ENCODE results near the gene KREMEN1.
"Not testable (repeated sequence)": the region's sequence is repeated elsewhere in the genome, so short reads cannot be mapped to it uniquely, and the experiment has no call there.

Gene KREMEN1

DNA sequence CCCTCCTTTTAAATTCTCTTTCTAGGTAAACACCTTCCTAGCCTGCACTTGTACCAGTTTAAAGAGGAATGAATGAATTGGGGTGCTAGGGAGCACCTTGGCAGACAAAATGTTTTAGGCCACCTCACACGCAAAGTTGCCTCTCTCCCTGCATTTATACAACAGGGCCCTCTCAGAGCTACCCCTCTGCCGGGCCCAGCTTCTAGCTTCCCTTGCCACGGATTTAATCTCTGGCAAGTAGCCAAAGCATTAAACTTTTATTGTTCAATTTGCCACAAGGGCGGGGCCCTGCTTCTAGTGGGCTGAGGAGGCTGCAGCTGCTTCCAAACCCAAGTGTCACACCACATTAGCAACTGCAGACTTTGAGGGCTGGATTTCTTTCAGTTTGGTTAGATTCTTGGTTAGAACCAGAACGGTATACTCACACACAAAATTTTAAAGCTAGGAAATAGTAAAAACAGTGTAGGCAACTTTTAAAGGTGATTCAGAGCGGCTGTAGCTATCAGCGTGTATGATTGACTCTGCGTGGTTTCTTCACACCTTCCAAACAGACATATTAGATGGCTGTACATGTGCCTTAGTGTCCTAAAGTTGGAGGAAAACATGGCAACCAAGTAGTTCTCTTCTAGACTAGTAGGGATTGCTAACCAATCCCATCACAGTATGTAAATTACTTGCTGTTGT is 6.5 kb downstream of the KREMEN1 start:
- DNase-seq: peak; percentile 40

DNA sequence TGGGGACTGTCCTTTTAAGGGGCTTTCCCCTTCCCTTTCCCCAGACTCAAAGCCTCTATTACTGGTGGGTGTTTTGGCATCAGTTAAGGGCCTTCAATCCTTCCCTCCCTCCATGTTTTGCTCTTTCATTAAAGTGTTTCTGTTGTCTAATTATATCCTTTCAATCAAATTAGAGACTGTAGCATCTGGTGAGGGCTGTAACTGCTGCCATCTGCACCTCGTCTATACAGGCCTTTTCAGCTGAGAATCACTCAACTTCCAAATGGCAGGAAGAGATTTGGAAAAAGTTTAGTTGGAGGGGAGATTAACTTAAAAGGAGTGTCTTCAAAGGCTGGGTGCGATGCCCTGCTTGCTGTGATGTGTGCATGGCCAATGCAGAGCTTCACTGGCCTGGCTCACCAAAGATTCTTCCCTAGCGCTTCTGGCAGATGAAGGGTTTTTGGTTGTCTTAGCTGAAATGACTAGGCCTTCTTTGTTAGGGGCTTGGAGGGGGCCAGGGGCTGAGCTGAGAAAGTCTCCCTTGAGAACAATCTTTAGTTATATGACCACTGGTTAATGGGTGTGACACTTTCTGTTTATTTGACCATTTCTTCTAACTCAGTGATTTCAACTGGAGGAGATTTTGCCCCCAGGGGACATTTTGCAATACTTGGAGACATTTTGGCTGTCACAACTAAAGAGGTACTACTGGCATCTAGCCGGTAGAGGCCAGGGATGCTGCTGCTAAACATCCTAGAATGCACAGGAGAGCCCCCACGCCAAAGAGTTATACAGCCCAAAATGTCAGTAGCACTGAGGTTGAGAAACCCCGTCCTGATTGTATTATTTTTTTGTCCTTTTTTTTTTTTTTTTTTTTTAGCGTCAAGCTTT is 7.5 kb downstream of the KREMEN1 start:
- no peak for DNase-seq

DNA sequence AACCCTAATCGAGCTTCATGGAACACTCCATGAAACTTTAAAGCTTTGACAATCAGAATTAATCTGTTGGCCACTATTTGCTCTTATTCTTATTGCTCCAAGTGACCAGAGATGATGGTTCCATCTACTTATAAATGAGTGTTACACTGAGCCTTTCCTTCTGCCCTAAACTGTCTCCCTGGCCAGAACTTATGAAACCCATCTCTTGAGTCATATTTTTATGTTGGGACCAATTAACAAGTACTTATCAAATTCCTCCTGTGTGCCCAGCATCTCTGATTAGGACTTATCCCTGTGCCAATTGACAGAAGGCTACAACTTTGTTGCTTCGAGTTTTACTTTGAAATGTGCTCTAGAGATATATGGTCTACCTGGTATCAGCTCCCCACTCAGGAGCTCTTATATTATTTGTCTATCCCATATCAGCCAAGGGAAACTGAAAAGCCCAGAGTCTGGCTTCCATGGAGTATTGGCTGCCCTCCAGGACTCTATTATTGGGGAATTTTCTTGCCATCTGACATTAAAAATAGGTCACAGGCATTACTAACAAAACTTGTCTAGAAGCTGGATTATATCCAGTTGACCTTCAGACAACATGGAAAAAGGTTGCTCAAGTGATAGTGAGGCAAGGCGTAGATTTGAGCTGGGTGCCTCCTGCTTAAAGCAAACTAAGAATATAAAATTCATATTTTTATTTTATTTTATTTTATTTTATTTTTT is 8.8 kb downstream of the KREMEN1 start:
- no peak for DNase-seq

GRCh38 chr22:29082826-29083545 is 10.2 kb downstream of the KREMEN1 start:
- no peak for DNase-seq

DNA sequence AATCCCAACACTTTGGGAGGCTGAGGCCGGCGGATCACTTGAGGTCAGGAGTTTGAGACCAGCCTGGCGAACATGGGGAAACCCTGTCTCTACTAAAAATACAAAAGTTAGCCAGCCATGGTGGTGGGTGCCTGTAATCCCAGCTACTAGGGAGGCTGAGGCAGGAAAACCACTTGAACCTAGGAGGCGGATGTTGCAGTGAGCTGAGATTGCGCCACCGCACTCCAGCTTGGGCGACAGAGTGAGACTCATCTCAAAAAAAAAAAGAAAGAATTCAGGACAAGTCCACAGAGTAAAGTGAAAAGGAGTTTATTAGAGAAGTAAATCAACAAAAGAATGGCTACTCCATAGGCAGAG is 10.7 kb downstream of the KREMEN1 start:
- not testable (repeated sequence) for DNase-seq

GRCh38 chr22:29083933-29084591 is 11.2 kb downstream of the KREMEN1 start:
- no peak for DNase-seq

GRCh38 chr22:29087012-29087411 is 14.2 kb downstream of the KREMEN1 start:
- DNase-seq: no peak

- no peak for DNase-seq
Measured at GRCh38 chr22:29088809-29089208, 16.0 kb downstream of the KREMEN1 start.

DNA sequence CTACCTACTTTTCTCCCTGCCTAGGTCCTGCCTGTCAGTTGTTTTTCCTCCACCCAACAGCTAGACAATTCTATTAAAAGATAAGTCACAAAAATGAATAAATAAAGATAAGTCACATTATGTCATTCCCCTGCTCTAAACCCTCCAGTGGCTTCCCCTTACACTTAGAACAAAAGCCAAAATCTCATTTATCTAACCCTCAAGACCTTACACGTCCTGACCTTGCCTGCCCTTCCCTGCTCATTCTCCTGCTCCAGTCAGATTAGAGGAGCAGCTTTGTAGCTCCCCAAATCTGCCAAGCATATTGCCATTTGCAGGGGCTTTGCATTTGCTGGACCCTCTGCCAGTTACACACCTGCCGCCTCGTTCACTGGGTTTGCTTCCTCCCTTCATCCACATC is 16.7 kb downstream of the KREMEN1 start:
- DNase-seq: no peak

- no peak for DNase-seq
Measured at GRCh38 chr22:29090039-29090438, 17.2 kb downstream of the KREMEN1 start.

DNA sequence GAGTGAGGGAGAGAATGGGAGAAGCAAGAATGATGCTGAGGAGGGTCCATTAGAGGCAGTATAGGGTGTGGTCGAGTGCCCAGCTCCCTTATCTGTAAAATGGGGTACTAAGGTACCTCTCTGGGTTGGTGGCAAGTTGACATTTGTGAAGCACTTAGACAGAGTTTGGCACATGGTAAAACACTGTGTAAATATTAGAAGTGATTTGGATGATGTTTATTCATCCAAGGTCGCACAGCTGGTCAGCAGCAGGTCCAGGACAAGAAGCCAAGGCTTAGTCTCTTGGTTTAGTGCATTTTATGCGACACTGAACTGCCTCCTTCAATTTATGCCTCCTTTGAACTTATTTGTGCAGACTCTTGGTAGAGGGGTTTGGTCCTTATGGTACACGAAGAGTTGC is 19.4 kb downstream of the KREMEN1 start:
- DNase-seq: no peak

DNA sequence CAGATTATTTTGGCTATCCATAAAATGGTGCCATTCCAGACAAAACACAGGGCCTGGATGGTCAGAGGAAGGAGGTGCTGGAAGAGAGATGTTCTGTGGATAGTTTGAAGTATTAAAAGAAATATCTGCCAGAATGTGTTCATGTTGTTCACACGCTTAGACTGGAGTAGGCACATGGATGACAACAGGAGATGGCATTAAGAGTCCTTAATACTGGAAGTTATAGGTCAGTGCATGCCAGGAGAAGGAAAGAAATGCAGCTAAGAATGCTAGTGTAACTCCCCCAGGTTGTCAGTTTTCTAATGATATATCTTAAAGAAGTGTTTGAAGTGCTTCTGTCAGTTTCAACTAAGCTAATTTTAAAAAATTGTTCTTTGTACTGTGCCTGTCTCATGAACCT is 20.2 kb downstream of the KREMEN1 start:
- no peak for DNase-seq

DNA sequence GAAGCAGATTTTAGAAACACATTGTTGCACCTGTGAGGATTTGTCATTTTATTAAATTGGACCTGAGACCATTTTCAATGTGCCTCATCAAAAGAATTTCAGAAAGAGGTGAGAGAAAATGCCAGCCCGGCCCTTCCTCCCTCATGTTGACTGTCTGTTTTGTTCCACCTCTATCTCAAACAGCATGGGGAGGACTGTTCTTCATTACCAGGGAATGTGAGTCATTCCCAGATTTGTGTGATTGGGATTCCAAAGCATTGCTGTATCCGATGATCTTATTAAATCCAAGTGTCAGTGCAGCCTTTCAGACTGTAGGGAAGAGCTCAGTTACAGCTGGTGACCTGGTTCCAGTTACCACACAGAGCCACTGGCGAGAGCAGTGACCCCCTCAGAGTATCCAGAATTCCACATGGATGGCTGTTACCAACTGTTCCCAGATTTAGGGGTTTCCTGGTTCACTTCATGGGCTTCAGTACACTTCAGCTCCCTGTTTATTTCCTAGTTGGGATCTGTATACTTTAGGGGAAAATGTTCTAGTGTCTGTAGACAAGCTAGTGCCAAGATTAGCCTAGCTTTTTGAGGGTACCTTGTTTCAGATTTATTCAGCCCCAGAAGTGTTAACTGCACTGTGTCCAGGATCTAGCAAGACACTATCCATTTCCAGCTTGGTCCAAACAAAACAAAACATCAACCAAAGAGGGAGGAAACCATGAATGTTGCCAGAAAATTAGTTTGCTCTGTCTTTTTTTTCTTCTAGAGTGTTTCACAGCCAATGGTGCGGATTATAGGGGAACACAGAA is 20.9 kb downstream of the KREMEN1 start:
- DNase-seq: no peak

- DNase-seq: no peak
Measured at GRCh38 chr22:29095459-29095858, 22.6 kb downstream of the KREMEN1 start.

DNA sequence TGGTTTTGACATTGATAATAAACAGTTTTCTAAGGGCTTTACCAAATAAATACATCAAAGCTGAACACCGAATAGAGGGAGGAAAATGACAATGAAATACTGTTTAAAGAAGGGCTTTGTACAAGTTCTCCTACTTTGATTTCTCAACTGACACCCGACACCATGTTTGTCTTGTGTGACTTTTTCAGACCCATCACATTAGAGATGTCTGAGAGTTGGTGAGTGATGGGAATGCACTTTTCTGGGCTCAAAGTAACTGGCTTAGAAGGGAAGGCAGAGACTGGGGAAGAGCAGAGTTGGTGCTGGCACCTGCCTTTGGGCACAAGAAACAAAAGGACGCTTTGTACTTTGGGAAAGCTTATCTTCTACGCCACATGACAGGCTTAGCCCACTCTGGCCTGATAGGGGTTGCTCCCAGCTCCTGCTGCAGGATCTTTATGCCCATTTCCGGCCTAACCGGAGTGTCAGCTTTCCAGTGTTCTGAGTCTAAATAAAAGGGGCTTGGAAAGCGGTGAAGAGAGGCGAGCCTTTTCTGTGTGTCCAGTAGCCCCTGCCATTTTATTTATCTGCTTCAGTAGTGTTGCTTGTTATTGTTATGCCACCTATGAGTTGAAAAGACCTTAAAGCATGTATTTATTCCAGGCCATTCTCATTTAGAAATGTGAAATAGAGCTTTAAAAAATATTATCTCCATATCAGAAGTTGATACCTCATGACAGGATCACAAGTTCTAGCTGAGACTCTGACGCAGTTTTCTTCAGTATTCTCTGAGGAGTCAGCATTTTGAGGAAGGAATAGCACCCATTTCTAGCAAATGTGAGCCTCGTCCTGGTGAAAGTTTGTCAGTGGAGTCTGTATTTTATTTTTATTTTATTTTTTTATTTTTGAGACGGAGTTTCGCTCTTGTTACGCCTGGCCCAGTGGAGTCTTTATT is 24.2 kb downstream of the KREMEN1 start:
- DNase-seq: no peak

DNA sequence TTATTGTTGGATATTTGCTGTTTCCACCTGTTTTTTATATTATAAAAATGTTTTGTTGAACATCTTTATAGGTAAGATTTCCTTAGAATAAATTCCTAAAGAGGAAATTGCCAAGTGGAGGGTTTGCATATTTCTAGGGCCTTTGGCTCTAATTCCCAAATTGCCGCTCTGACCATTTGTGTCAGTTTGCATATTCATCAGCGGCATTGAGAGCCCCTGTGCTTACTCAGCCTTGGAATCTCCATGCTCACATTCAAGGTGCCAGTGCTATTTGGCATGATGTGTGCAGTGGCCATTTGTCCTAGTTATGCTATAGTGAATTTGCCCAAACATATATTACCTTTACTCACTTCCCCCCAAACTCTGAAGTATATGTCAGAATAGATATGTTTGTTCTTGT is 25.5 kb downstream of the KREMEN1 start:
- no peak for DNase-seq

- no peak for DNase-seq
Measured at GRCh38 chr22:29102300-29102699, 29.5 kb downstream of the KREMEN1 start.

DNA sequence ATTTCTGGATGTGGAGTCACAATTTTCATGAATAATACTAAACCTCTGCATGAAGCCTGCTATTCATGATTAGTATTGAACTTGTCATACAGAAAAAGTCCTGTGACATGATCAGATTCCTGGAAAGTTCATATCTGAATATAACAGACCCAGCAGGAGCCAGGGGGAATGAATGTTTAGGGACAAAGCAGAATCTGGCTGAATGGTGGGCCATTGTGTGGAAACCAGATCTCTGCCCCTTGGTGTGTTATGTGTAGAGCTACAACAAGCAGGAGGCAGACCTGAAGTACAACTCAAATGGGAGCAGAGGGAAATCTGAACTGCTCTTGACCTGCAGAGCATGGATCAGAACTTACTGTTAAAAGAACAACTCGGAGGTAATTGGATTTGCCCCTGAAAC is 30.3 kb downstream of the KREMEN1 start:
- DNase-seq: no peak

DNA sequence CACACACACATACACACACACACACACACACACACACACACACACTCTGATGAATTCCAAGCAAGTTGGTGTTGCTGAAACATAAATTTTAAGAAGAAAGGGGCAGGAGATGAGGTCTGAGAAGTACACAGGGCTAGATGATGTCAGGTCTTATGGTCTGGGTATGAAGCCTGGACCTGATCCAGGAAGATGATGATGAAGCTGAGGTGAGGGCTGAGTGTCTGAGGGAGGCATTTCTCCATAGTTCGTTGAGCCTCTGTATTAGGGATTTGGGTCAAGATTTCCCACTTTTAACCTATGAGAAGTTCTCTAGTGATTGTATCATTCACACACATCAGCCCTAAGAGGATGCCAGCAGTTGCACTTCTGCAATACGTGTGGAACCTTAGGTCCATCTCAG is 32.6 kb downstream of the KREMEN1 start:
- DNase-seq: no peak

DNA sequence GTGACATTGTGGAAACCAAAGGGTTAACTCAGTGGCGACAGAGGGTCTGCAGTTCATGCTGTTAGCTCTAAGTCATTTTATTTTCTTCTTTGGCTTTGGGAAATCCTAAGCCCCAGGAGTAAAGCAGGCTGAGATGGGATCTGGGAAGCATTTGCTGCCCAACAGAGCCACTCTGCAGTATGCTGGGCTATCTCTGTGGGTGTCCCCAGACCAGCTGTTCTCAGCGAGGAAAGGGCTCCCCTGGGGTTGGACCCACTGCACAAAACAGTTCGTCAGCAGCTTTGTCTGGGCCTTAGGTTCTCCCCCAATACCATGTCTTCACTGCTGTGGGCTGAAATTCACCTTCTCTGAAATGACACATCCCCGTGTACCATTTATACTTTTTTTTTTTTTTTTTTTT is 34.0 kb downstream of the KREMEN1 start:
- DNase-seq: no peak

DNA sequence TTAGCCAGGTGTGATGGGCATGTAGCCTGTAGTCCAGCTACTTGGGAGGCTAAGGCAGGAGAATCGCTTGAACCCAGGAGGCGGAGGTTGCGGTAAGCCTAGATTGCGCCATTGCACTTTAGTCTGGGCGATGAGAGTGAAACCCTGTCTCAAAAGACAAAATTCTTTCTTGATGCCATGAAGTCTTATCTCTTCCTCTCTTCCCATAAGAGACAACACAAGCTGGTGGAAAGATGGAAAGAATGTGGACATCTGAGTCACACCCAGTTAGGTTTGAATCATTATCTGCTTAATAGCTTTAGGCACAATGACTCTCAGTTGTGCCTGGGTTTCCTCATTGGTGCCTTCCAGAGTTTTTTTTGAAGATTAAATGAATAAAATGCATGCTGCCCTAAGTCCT is 35.3 kb downstream of the KREMEN1 start:
- no peak for DNase-seq
